Natural killer cell (primary cell): ENCODE results near the gene CDKN2B-AS1. TPM values are rescaled to one million over a fixed set of nuclear protein-coding genes. Genes with fewer than 3 reads are reported as not detected.

ENCODE experiments used
- ATAC-seq, 3 donors: fragments of 150-1000 bp in 2 of 3; fragments of 200-7000 bp in 1 of 3; cut with Tn5 transposase; 1 replicate in 1 of 3; 2 replicates in 2 of 3; pipeline ENCODE4 v1.10.0; 2021; ENCODE audit warnings: mild to moderate bottlenecking in 2 of 3, moderate library complexity in 2 of 3
- DNase-seq, 2 donors: peaks; one replicate each; pipeline versions ENCODE4 v3.0.0 to v3.0.0-alpha.2; 2013 to 2021; ENCODE audit warnings: mixed read lengths in 1 of 2
- H3K27ac ChIP-seq: one replicate; pipeline ENCODE4 v1.5.1; 2013; ENCODE audit warnings: mild to moderate bottlenecking, low read length
- H3K27me3 ChIP-seq: one replicate; pipeline ENCODE4 v1.6.1; 2013; ENCODE audit warnings: low read length; ENCODE audit not compliant: control insufficient read depth, insufficient read depth
- H3K36me3 ChIP-seq: one replicate; pipeline ENCODE4 v1.6.1; 2013; ENCODE audit warnings: low read length; ENCODE audit not compliant: control insufficient read depth, insufficient read depth
- H3K4me1 ChIP-seq: one replicate; pipeline ENCODE4 v1.6.1; 2013; ENCODE audit warnings: low read length; ENCODE audit not compliant: control insufficient read depth, insufficient read depth
- H3K4me3 ChIP-seq: one replicate; pipeline ENCODE4 v1.5.1; 2013; ENCODE audit warnings: low read length
- H3K9me3 ChIP-seq: one replicate; pipeline ENCODE4 v1.6.1; 2013; ENCODE audit warnings: low read length; ENCODE audit not compliant: control insufficient read depth, insufficient read depth
- H3K27ac Mint-ChIP-seq, 2 donors: one replicate each; pipeline ENCODE4 v1.8.0; 2022; ENCODE audit warnings: mild to moderate bottlenecking in 2 of 2, mixed read lengths in 2 of 2, moderate library complexity in 1 of 2
- H3K27me3 Mint-ChIP-seq, 2 donors: one replicate each; pipeline ENCODE4 v1.8.0; 2022; ENCODE audit warnings: low read depth in 2 of 2, mixed read lengths in 2 of 2
- H3K36me3 Mint-ChIP-seq: one replicate; pipeline ENCODE4 v1.8.0; 2022; ENCODE audit warnings: mixed read lengths
- H3K4me1 Mint-ChIP-seq, 2 donors: one replicate each; pipeline ENCODE4 v1.8.0; 2022; ENCODE audit warnings: mixed read lengths in 2 of 2
- H3K4me3 Mint-ChIP-seq: one replicate; pipeline ENCODE4 v1.8.0; 2022; ENCODE audit warnings: mild to moderate bottlenecking, moderate library complexity, mixed read lengths
- H3K9me3 Mint-ChIP-seq, 2 donors: one replicate each; pipeline ENCODE4 v1.8.0; 2022; ENCODE audit warnings: mixed read lengths in 2 of 2
- CTCF ChIP-seq: fragments of 200-600 bp; IDR thresholded peaks from one replicate; pipeline ENCODE4 v1.8.0; 2022; ENCODE audit warnings: antibody characterized with exemption
- WGBS: methylation state at CpG from one replicate; pipeline ENCODE4 v1.1.7; 2013; ENCODE audit warnings: missing lambda C conversion rate; ENCODE audit not compliant: insufficient coverage; 5-methylcytosine and 5-hydroxymethylcytosine counted together
- intact Hi-C: fragments of 100-400 bp; cut with micrococcal nuclease; formaldehyde crosslinking; loops from one replicate; pipeline ENCODE4 v1.14.2; 2022
- total RNA-seq, 4 donors: library from RNA; stranded (reverse); fragments of 120-200 nt in 1 of 4; gene quantifications; one replicate each; pipeline versions ENCODE4 v1.2.3 to v1.2.4, GENCODE V29; 2013 to 2022

Gene CDKN2B-AS1
- total RNA-seq, 3 donors from 2014 or later (not counting 1 experiment from before 2014, with no cell fraction given) = 2.6 to 4.3 (median 3.1) TPM

GRCh38 chr9:22129133-22129532, 134.5 kb downstream of the CDKN2B-AS1 start:
- Mint-ChIP-seq H3K4me1 (no peaks in the 10 kb centered on the region), H3K27me3 (peaks cover 0 to 8% of the 10 kb centered on the region in 2 donors), H3K4me3 (no peak overlapping the region), H3K27ac (no peak overlapping the region), H3K9me3 (no peaks in the 10 kb centered on the region), H3K36me3 (no peaks in the 10 kb centered on the region)
- H3K4me3 ChIP-seq = no peak overlapping the region
- 50% methylated on average over 1 of the region's 1 CpG for WGBS
- no peaks in the 10 kb centered on the region for H3K9me3 ChIP-seq
- H3K4me1 ChIP-seq = no peaks in the 10 kb centered on the region
- no peaks in the 10 kb centered on the region for H3K36me3 ChIP-seq
- H3K27me3 ChIP-seq = no peaks in the 10 kb centered on the region
- DNase-seq (no peak), ATAC-seq (no peak)
- no peak overlapping the region for H3K27ac ChIP-seq
- intact Hi-C loops = no loop called here
- TF ChIP-seq CTCF = no peak

GRCh38 chr9:22129633-22130032, 135.0 kb downstream of the CDKN2B-AS1 start:
- Mint-ChIP-seq H3K36me3 (no peaks in the 10 kb centered on the region), H3K4me3 (no peak overlapping the region), H3K9me3 (no peaks in the 10 kb centered on the region), H3K27me3 (peaks cover 0 to 8% of the 10 kb centered on the region in 2 donors), H3K4me1 (no peaks in the 10 kb centered on the region), H3K27ac (no peak overlapping the region)
- Histone ChIP-seq H3K4me1 (no peaks in the 10 kb centered on the region), H3K27ac (no peak overlapping the region), H3K4me3 (no peak overlapping the region), H3K36me3 (no peaks in the 10 kb centered on the region), H3K9me3 (no peaks in the 10 kb centered on the region), H3K27me3 (no peaks in the 10 kb centered on the region)
- TF ChIP-seq CTCF = no peak
- no peak for DNase-seq
- no peak for ATAC-seq
- intact Hi-C loops = no loop called here
- WGBS = 91% methylated on average over 3 of the region's 3 CpGs

GRCh38 chr9:22131817-22132216, 137.2 kb downstream of the CDKN2B-AS1 start:
- DNase-seq = no peak
- Histone ChIP-seq H3K27ac (no peak overlapping the region), H3K36me3 (no peaks in the 10 kb centered on the region), H3K4me3 (no peak overlapping the region), H3K4me1 (no peaks in the 10 kb centered on the region), H3K9me3 (no peaks in the 10 kb centered on the region), H3K27me3 (no peaks in the 10 kb centered on the region)
- no peak overlapping the region for H3K27ac Mint-ChIP-seq
- intact Hi-C loops = no loop called here
- peaks cover 0 to 9% of the 10 kb centered on the region in 2 donors for H3K27me3 Mint-ChIP-seq
- H3K36me3 Mint-ChIP-seq = no peaks in the 10 kb centered on the region
- H3K9me3 Mint-ChIP-seq = no peaks in the 10 kb centered on the region
- no peaks in the 10 kb centered on the region for H3K4me1 Mint-ChIP-seq
- TF ChIP-seq CTCF = no peak
- H3K4me3 Mint-ChIP-seq = no peak overlapping the region
- ATAC-seq = no peak

- no peak overlapping the region for H3K4me3 ChIP-seq
- no peak for ATAC-seq
- H3K27me3 ChIP-seq = no peaks in the 10 kb centered on the region
- peaks cover 5 to 12% of the 10 kb centered on the region in 2 donors for H3K27me3 Mint-ChIP-seq
- no peak for DNase-seq
- no peak overlapping the region for H3K27ac ChIP-seq
- TF ChIP-seq CTCF = no peak
- no peaks in the 10 kb centered on the region for H3K36me3 ChIP-seq
- H3K4me1 ChIP-seq = no peaks in the 10 kb centered on the region
- no peaks in the 10 kb centered on the region for H3K4me1 Mint-ChIP-seq
- intact Hi-C loops = no loop called here
- H3K9me3 Mint-ChIP-seq = no peaks in the 10 kb centered on the region
- no peaks in the 10 kb centered on the region for H3K36me3 Mint-ChIP-seq
- no peak overlapping the region for H3K4me3 Mint-ChIP-seq
- 83% methylated on average over 2 of the region's 2 CpGs for WGBS
- H3K27ac Mint-ChIP-seq = no peak overlapping the region
- H3K9me3 ChIP-seq = no peaks in the 10 kb centered on the region
These were observed 139.8 kb downstream of the CDKN2B-AS1 start for GRCh38 chr9:22134390-22134789.
